Fibroblast of the aortic adventitia (primary cell): ENCODE measurements around the gene ZNF516. TPM values are rescaled to one million over a fixed set of nuclear protein-coding genes. Genes with fewer than 3 reads are reported as not detected.

Experiments used
- DNase-seq: peaks from one replicate; pipeline ENCODE4 v3.0.0-alpha.2; 2010; ENCODE audit warnings: low read depth
- H3K4me3 ChIP-seq: 2 replicates; pipeline ENCODE4 v1.5.1; 2011; ENCODE audit warnings: low read depth, mild to moderate bottlenecking, control low read depth, low read length, moderate library complexity
- total RNA-seq: library from RNA; depleted of rRNA; stranded (reverse); fragments of >200 nt; gene quantifications from 2 replicates; pipeline ENCODE4 v1.2.3, GENCODE V29; 2012; ENCODE audit warnings: low replicate concordance
- TF ChIP-seq, protein P1 (sequence below): IDR thresholded peaks from 2 replicates; pipeline ENCODE4 v1.5.1; 2011; ENCODE audit warnings: mild to moderate bottlenecking, low read length, control low read depth, inconsistent platforms; ENCODE audit not compliant: insufficient read depth

ZNF516 gene
- total RNA-seq, 1 donor: 21.9 TPM

DNA sequence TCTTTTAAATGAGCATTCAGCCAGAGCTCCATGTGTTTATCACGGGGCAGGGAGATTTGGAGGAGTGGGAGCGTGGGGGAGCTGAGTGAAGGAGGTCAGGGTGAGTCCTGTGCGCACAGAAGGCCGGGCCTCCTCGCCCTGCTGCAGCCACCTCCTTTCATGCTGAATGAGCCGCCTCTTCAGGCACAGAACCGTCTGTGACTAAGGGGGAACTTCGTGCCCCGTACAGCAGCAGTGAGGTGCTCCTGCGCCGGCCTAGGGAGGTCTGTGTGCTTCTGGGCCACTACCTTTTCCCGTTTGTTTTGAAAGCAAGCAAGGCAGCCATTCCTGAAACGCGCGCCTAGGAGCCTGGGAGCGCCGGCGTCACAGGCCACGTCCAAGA lies 27.1 kb upstream of the ZNF516 start:
- no peak overlapping the region for H3K4me3 ChIP-seq
- no peak for DNase-seq
- TF ChIP-seq, protein P1, sequence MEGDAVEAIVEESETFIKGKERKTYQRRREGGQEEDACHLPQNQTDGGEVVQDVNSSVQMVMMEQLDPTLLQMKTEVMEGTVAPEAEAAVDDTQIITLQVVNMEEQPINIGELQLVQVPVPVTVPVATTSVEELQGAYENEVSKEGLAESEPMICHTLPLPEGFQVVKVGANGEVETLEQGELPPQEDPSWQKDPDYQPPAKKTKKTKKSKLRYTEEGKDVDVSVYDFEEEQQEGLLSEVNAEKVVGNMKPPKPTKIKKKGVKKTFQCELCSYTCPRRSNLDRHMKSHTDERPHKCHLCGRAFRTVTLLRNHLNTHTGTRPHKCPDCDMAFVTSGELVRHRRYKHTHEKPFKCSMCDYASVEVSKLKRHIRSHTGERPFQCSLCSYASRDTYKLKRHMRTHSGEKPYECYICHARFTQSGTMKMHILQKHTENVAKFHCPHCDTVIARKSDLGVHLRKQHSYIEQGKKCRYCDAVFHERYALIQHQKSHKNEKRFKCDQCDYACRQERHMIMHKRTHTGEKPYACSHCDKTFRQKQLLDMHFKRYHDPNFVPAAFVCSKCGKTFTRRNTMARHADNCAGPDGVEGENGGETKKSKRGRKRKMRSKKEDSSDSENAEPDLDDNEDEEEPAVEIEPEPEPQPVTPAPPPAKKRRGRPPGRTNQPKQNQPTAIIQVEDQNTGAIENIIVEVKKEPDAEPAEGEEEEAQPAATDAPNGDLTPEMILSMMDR: no peak

DNA sequence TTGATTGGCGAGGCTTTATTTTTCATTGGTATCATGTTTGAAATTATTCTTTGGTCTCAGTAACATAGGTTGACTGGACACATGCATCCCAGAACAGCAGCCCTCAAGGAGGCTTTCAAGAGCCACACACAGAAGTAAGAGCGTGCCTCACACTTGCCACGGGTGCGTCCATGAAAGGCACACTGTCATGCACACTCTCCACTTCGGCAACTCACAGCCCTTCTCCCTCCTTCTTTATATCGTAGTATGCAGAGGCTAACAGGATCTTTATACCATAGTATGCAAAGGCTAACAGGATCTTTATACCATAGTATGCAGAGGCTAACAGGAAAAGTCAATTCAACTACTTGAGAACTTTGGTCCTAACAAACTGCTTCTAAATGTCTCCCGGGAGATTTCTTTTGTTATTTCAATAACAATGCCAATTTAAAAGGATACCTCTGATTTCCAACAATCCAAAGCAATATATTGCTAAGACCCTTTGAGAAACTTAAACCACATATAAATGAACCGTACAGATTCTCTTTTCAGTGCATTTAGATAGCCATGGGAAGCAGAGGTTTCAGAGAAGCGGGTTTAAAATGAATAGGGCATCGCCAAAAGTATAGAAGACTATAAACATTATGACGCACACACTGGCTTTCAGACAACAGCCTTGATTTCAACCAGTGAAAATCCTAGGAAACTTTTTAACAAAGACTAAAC lies 26.5 kb upstream of the ZNF516 start:
- TF ChIP-seq, protein P1: no peak
- H3K4me3 ChIP-seq: no peak overlapping the region
- no peak for DNase-seq

DNA sequence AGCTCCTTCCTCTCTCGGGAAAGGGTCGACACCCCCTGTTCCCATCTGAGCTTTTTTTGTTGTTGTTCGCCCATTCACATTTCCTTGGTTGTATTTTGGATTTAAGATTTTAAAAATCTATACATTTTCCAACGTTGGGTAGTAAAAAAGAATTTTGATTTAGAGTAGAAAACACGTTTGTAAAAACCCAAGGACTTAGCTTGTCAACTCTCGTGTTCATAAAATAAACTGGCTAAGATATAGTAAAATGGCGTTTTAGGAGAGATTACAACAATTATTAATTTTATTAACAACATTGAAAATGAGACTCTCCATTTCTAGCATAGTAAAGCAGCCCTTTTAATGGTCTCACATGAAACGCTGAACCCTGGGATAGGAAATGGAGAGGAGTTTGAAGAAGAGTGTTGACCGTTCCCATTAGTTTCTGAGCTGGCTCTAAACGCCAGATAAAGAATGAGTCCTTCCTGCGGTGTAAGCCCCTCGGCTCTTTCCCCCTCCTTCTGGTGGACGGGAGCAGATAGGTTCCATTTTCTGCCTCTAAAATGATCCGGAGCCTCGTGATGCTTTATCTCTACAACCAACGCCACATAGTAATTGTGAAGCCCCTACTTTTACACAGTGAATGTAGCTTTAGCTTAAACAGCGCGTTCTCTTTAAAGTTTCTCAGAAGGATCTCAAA lies 24.0 kb upstream of the ZNF516 start:
- TF ChIP-seq, protein P1: no peak
- peak overlapping the region; percentile 44 for H3K4me3 ChIP-seq
- peak; percentile 19 for DNase-seq

DNA sequence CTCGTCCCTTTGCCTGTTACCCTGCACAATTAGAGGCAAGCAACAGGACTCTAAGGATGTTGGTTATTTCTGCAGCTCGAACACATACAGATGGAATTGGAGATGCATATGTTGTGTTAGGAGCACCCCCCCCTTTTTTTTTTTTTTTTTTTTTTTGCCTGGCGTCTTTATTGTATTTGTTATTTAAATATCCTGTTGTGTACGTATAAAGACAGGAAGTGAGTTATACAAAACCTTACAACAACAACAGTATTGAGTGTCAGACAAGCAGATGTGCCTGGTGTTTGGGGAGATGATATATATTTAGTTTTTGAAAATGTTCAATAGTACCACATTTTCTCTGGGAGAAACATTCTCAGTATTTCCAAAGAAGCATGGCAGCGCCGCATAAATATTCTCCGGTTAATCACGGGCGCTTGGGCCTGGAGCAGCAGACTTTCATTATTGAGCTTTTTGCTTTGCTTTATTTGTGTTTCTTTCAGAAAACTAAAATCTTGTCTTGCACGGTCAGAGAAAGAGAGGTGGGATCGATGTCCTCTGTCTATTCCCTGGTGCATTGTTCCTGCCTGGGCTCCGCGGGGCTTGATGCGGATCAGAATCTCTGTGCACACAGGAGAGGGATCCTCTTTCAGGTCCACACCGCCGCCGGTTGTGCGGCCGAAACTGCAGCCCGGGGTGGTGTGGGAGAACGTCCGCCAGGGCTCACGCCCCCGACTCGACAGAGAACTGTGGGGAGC lies 23.2 kb upstream of the ZNF516 start:
- TF ChIP-seq, protein P1: no peak
- peak; percentile 19 for DNase-seq
- peak overlapping the region; percentile 44 for H3K4me3 ChIP-seq

DNA sequence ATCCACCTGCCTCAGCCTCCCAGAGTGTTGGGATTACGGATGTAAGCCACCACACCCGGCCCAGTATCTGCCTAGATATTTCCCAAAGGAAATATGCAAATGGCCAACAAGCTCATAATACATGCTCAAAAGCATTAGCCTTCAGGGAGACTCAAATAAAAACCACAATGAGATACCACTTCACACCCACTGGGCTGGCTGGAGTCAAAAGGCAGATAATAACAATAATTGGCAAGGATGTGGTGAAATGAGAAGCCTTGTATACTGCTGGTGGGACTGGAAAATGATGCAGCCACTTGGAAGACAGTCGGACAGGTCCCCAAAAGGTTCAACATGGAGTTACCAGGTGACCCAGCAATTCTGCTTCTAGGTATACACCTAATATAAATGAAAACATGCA lies 20.5 kb upstream of the ZNF516 start:
- TF ChIP-seq, protein P1: no peak
- no peak overlapping the region for H3K4me3 ChIP-seq
- DNase-seq: no peak

DNA sequence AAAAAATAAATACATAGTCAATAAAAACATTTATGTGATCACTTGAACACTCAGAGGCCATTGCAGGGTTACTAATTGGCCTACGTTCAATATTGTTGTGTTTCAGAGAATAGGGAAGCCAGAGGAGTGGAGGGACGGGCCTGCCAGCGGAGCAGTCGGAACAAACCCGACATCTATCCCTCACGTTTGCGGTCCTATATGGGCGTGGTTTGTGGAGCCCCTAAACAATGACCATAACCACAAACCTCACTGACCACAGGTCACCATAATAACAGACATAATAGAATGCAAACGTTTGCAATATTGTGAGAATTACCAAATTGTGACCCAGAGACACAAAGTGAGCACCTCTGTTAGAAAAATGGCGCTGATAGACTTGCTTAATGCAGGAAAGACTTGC lies 19.5 kb upstream of the ZNF516 start:
- TF ChIP-seq, protein P1: no peak
- DNase-seq: no peak
- no peak overlapping the region for H3K4me3 ChIP-seq
